Measurements from ENCODE around the gene CLEC16A. TPM values are rescaled to one million over a fixed set of nuclear protein-coding genes. Genes with fewer than 3 reads are reported as not detected.
A peak's percentile ranks its signal among the peaks of the same experiment; 100 is the strongest.

CLEC16A gene
- total and polyA plus RNA-seq, 9 of the 15 experiments (the other 6 are each of a cell fraction or from before 2014, with no cell fraction given): 1.00 to 22.3 (median 10.0) TPM

- TF ChIP-seq NR4A1 (CRISPR knock-in tag; IDR thresholded peaks at IDR 0.05): no peak
- peak; percentile 42; the same call in 1 of the 2 replicates for TF ChIP-seq NR4A1 (tag; IDR thresholded peaks at IDR 0.05)
- TF ChIP-seq CCNT2 (IDR thresholded peaks at IDR 0.05; ENCODE audit: borderline replicate concordance, extremely low read depth, insufficient read length, low read depth, low read length): no peak
- 0 out of 2 replicates have a peak, but pooled peaks have one; percentile 23 for TF ChIP-seq DMBX1 (CRISPR knock-in tag; IDR thresholded peaks at IDR 0.05; ENCODE audit: borderline replicate concordance)
- peak in 1 of 2 experiments; percentile 25; a peak in 2 of 4 replicates for TF ChIP-seq RAD21 (CRISPR knock-in tag; conservative IDR thresholded peaks at IDR 0.05 in 1 of 2, IDR thresholded peaks at IDR 0.05 in 1 of 2)
- 0 out of 2 replicates have a peak, but pooled peaks have one; percentile 51 for TF ChIP-seq ATF6 (CRISPR knock-in tag; IDR thresholded peaks at IDR 0.05)
- TF ChIP-seq TBL1XR1 (IDR thresholded peaks at IDR 0.05; ENCODE audit: low read length in 2 of 2): peak in 1 of 2 experiments; percentile 27; a peak in 1 of 4 replicates
- TF ChIP-seq HNRNPUL1 (IDR thresholded peaks at IDR 0.05; ENCODE audit: low read length): no peak
- TF ChIP-seq ZNF586 (CRISPR knock-in tag; conservative IDR thresholded peaks at IDR 0.05): no peak
- peak; percentile 96 for TF ChIP-seq E2F6 (IDR thresholded peaks at IDR 0.05; ENCODE audit: borderline replicate concordance in 1 of 2, extremely low read depth in 1 of 2, insufficient read depth in 1 of 2, insufficient read length in 1 of 2, low read depth in 1 of 2, low read length in 1 of 2, poor library complexity in 1 of 2, severe bottlenecking in 1 of 2)
- TF ChIP-seq ZBTB34 (CRISPR knock-in tag; IDR thresholded peaks at IDR 0.05): no peak
- TF ChIP-seq NR2C1 (IDR thresholded peaks at IDR 0.05): no peak
- TF ChIP-seq NR2C1 (tag; IDR thresholded peaks at IDR 0.05): peak; percentile 8; the same call in 1 of the 2 replicates
- TF ChIP-seq SOX6 (IDR thresholded peaks at IDR 0.05): peak; percentile 30; the same call in 1 of the 2 replicates
- no peak for TF ChIP-seq CTCFL (IDR thresholded peaks at IDR 0.05; ENCODE audit: borderline replicate concordance, insufficient read depth, low read depth, low read length, poor library complexity, severe bottlenecking)
- 0 out of 2 replicates have a peak, but pooled peaks have one; percentile 29 for TF ChIP-seq ZNF12 (CRISPR knock-in tag; IDR thresholded peaks at IDR 0.05)
- peak; percentile 66 for TF ChIP-seq ETV5 (CRISPR knock-in tag; IDR thresholded peaks at IDR 0.05; ENCODE audit: low read depth)
- peak; percentile 74; the same call in 1 of the 2 replicates for TF ChIP-seq CBX1 (IDR thresholded peaks at IDR 0.05; ENCODE audit: low read depth)
Measured at GRCh38 chr16:11224096-11224893, 279.9 kb downstream of the CLEC16A start (continued).

All from K562 (cell line).